Ectodermal cell (in vitro differentiated cells): ENCODE measurements around the gene MARCHF9.
"Not testable (repeated sequence)": the region's sequence is repeated elsewhere in the genome, so short reads cannot be mapped to it uniquely, and the experiment has no call there.

Experiments used
- H3K27ac ChIP-seq: 2 replicates; pipeline ENCODE4 v1.7.0; 2013; ENCODE audit warnings: mild to moderate bottlenecking, low read depth, low read length; ENCODE audit not compliant: insufficient read depth, poor library complexity, severe bottlenecking
- H3K27me3 ChIP-seq: 2 replicates; pipeline ENCODE4 v1.7.0; 2013; ENCODE audit warnings: mild to moderate bottlenecking, low read length; ENCODE audit not compliant: insufficient read depth, control insufficient read depth, poor library complexity, severe bottlenecking
- H3K36me3 ChIP-seq: one replicate; pipeline ENCODE4 v1.7.0; 2013; ENCODE audit warnings: low read length; ENCODE audit not compliant: control insufficient read depth, insufficient read depth
- H3K4me1 ChIP-seq: one replicate; pipeline ENCODE4 v1.7.0; 2013; ENCODE audit warnings: low read length; ENCODE audit not compliant: control insufficient read depth, insufficient read depth
- H3K4me3 ChIP-seq: 2 replicates; pipeline ENCODE4 v1.7.0; 2013; ENCODE audit warnings: low read depth, low read length, control low read depth; ENCODE audit not compliant: insufficient read depth
- H3K9me3 ChIP-seq: 2 replicates; pipeline ENCODE4 v1.7.0; 2013; ENCODE audit warnings: mild to moderate bottlenecking, low read length, moderate library complexity; ENCODE audit not compliant: control insufficient read depth
- WGBS, 2 experiments: methylation state at CpG; one replicate each; pipeline ENCODE4 v1.1.7; 2013; ENCODE audit warnings: missing lambda C conversion rate in 2 of 2; 5-methylcytosine and 5-hydroxymethylcytosine counted together

Gene MARCHF9

DNA sequence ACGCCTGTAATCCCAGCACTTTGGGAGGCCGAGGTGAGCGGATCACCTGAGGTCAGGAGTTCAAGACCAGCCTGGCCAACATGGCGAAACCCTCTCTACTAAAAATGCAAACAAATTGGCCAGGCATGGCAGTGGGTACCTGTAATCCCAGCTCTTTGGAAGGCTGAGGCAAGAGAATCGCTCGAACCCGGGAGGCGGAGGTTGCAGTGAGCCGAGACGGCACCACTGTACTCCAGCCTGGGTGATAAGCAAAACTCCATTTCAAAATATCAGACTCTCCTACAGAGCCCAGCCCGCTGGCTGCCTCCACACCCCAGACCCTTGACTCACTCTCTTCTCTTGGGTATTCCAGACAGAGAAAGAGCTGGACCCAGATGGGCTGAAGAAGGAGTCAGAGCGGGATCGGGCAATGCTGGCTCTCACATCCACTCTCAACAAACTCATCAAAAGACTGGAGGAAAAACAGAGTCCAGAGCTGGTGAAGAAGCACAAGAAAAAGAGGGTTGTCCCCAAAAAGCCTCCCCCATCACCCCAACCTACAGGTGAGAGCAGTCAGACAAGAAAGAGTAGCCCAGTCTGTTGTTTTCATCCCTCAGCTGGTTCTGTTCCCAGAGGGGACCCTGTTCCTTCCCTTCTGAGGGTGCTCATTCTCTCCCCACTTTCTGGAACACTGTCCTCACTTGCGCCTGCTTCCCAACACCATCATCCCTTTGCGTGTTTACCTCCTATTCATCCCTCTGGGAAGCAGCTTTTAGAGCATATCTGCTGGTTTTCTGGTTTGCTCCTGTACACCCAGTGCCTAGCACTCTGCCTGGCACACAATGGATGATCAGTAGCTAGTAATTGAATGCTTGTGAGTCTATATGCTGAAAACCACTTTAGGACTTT is 36.0 kb upstream of the MARCHF9 start:
- no peak overlapping the region for H3K27ac ChIP-seq
- 92 to 94% methylated on average over 15 of the region's 15 CpGs for WGBS, 2 experiments
- no peaks in the 10 kb centered on the region for H3K9me3 ChIP-seq
- no peak overlapping the region for H3K4me3 ChIP-seq
- H3K4me1 ChIP-seq, result no peaks in the 10 kb centered on the region
- H3K36me3 ChIP-seq, result peaks cover 16% of the 10 kb centered on the region
- H3K27me3 ChIP-seq, result peaks cover 8% of the 10 kb centered on the region

DNA sequence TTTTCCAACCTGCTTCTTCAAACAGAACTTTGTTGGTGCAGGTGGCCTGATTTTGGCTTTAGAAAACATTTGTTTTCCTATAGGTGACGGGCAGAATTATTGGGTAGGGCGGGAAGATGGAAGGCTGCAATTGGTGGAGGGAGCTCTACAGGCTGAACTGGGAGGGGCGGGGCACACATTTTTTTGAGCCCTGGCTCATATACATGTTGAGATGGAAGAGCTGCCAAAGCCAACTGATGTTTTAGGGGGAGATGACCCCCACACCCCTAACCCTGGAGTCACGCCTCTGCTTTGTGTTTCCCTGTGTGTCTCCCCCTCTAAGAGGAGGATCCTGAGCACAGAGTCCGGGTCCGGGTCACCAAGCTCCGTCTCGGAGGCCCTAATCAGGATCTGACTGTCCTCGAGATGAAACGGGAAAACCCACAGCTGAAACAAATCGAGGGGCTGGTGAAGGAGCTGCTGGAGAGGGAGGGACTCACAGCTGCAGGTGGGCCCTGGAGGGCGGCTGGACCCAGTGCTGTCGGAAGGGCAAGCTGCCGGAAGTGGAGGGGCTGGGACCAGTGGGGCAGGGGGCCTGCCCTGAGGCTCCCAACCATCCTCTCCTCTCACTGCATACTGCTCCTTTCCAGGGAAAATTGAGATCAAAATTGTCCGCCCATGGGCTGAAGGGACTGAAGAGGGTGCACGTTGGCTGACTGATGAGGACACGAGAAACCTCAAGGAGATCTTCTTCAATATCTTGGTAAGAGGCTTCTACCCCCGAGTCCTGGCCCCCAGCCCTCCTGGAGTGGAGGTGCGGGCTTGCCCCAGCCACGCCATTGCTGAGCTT is 34.9 kb upstream of the MARCHF9 start:
- peaks cover 16% of the 10 kb centered on the region for H3K36me3 ChIP-seq
- WGBS, 2 experiments, result 94% methylated on average over 20 of the region's 20 CpGs
- no peak overlapping the region for H3K27ac ChIP-seq
- no peak overlapping the region for H3K4me3 ChIP-seq
- no peaks in the 10 kb centered on the region for H3K4me1 ChIP-seq
- H3K27me3 ChIP-seq, result peaks cover 19% of the 10 kb centered on the region
- H3K9me3 ChIP-seq, result no peaks in the 10 kb centered on the region

DNA sequence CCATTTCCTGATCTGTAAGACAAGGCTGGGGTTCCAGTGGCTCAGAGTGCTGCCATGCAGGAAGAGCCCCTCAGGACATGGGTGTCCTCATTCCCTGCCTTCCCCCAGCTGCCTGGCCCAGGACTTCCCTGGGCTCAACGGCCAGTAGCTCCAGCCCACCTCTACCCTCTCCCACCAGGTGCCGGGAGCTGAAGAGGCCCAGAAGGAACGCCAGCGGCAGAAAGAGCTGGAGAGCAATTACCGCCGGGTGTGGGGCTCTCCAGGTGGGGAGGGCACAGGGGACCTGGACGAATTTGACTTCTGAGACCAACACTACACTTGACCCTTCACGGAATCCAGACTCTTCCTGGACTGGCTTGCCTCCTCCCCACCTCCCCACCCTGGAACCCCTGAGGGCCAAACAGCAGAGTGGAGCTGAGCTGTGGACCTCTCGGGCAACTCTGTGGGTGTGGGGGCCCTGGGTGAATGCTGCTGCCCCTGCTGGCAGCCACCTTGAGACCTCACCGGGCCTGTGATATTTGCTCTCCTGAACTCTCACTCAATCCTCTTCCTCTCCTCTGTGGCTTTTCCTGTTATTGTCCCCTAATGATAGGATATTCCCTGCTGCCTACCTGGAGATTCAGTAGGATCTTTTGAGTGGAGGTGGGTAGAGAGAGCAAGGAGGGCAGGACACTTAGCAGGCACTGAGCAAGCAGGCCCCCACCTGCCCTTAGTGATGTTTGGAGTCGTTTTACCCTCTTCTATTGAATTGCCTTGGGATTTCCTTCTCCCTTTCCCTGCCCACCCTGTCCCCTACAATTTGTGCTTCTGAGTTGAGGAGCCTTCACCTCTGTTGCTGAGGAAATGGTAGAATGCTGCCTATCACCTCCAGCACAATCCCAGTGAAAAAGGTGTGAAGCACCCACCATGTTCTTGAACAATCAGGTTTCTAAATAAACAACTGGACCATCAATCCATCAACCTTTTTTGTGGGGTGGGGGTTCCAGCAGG is 34.0 kb upstream of the MARCHF9 start:
- no peaks in the 10 kb centered on the region for H3K9me3 ChIP-seq
- H3K27ac ChIP-seq, result no peak overlapping the region
- no peaks in the 10 kb centered on the region for H3K4me1 ChIP-seq
- H3K4me3 ChIP-seq, result no peak overlapping the region
- peaks cover 16% of the 10 kb centered on the region for H3K36me3 ChIP-seq
- WGBS, 2 experiments, result 90 to 93% methylated on average over 11 of the region's 11 CpGs
- peaks cover 27% of the 10 kb centered on the region for H3K27me3 ChIP-seq

DNA sequence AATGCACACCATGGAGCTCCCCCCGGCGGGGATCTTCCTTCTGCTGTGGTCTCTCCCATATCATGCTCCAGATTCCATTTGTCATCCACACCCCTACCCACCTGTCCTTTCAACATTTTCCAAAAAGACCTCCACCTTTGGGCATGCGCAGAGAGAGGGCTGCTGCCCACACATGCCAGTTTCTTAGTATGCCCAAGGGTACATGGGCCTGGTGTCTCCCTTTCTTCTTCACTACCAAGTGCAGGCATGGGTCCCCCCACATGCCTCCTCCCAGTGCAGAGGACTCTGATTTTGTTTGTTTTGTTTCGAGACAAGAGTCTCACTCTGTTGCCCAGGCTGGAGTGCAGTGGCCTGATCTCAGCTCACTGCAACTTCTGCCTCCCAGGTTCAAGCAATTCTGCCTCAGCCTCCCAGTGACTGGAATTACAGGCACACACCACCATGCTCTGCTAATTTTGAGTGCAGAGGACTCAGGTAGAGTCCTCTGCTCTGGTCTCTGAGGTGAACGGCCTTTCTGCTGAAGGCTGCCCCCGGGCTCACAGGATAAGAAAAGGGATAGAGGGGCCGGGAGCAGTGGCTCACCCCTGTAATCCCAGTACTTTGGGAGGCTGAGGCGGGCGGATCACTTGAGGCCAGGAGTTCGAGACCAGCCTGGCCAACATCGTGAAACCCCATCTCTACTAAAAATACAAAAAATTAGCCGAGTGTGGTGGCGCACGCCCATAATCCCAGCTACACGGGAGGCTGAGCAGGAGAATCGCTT is 32.9 kb upstream of the MARCHF9 start:
- WGBS, 2 experiments, result 91 to 94% methylated on average over 16 of the region's 16 CpGs
- not testable (repeated sequence) for H3K9me3 ChIP-seq

DNA sequence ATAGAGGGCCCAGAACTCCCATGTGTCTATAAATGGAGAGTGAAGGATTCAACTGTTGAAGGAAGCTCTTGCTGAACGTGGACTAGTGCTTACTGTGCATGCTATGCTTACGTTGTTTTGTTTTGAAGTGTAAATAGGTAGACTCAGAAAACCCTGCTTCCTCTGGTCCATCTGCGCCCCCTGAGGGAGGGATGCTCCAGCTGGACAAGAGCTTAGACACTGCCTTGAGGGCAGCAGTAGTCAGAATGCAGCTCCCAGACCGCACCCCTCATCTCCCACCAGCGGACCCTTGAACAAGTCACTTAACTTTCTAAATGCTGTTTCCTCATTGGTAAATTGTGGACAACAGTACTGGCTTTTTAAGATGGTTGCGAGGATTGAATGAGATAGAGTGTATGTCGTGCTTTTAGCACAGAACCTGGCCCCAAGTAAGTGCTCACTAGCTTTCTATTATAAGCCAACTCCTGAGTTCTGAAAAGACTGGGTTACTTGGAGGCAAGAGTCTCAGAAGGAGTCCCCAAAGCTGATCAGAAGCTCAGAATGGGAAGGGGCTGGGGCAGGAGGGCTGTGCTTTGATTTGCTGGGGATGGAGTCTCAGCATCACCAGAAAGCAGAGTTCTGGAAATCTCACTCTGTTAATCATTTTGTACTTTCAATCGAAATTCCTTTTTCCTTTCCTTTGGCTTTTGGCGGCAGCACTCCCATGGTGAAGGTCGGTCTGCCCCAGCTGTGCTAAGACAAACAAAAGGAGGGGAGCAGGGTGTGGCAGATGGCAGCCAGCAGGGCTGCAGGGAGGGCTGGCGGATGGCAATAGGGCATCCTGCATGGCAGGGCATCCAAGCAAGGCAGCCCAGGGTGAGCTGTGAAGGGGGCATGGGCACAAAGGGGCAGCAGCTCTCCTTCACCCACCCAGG is 31.9 kb upstream of the MARCHF9 start:
- Histone ChIP-seq H3K9me3 (no peaks in the 10 kb centered on the region), H3K4me1 (no peaks in the 10 kb centered on the region), H3K27me3 (peaks cover 48% of the 10 kb centered on the region), H3K36me3 (peaks cover 12% of the 10 kb centered on the region), H3K4me3 (no peak overlapping the region), H3K27ac (no peak overlapping the region)
- WGBS, 2 experiments, result 67 to 69% methylated on average over 11 of the region's 11 CpGs

More for the DNA sequence above, 32.9 kb upstream of the MARCHF9 start:
- Histone ChIP-seq H3K27me3 (peaks cover 38% of the 10 kb centered on the region), H3K36me3 (peaks cover 16% of the 10 kb centered on the region)
- H3K4me1 ChIP-seq, H3K4me3 ChIP-seq, H3K27ac ChIP-seq: not testable (repeated sequence)

DNA sequence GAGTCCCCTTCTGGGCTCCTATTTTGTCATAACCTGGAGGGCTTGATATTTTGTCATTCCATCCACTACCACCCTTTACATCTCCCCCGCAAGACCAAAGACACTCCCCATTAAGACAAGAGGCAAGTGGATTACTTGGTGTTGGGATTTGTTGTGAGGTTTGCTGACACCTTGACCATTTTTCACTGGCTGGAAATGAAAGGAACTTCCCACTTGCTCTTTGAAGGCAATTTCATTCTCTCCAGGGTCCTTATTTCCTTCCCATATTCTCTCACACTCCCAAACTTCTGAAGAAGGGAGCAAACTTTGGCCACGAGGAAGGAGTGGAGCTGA is 31.3 kb upstream of the MARCHF9 start:
- no peaks in the 10 kb centered on the region for H3K9me3 ChIP-seq
- peaks cover 5% of the 10 kb centered on the region for H3K36me3 ChIP-seq
- no peak overlapping the region for H3K27ac ChIP-seq
- H3K4me3 ChIP-seq, result no peak overlapping the region
- peaks cover 54% of the 10 kb centered on the region for H3K27me3 ChIP-seq
- no peaks in the 10 kb centered on the region for H3K4me1 ChIP-seq
- WGBS, 2 experiments, result 84 to 100% methylated on average over 1 of the region's 2 CpGs

DNA sequence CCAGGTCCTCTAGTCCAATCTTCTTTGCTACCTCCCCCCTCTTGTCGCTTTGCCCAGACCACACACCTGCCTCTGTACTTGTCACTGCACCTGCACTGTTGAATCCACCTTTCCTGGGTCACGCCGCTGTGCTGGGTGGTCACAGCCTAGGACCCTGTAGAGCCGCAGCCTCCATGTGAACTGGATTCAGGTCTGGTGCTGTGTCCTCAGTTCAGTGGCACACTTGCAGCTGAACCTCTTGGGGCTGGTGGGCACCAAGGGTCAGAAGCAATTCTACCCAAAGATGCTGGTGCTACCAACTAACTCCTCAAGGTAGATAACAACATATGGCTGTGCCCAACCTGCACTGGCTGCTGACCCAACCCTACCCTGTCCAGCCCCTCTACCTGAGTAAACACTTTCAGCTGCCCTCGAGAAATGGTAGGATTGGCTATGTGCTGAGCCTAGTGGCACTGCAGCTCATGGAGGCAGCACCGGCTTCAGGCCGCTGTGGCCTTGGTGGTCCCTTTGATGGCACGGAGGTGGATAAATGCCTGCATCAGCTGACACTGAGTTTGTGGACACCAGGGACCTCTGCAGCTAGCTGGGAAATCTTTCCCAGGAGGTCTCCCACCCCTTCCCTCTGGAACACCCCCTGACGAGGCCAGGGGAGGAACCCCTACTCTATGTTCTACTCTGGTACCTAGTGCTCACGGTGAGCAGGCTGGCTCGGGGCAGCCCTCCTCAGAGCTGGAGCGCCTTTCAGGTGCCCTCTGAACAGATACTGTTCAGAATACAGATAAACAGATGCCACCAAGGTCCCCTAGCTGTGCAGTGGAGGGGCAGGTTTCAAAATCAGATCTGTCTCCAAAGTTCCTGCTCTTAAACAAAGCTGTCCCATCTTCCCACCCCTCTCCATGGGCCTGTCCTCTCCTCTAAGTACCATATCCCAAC is 30.6 kb upstream of the MARCHF9 start:
- H3K27ac ChIP-seq, result no peak overlapping the region
- H3K9me3 ChIP-seq, result no peaks in the 10 kb centered on the region
- no peaks in the 10 kb centered on the region for H3K4me1 ChIP-seq
- peaks cover 4% of the 10 kb centered on the region for H3K36me3 ChIP-seq
- 83 to 87% methylated on average over 12 of the region's 12 CpGs for WGBS, 2 experiments
- no peak overlapping the region for H3K4me3 ChIP-seq
- H3K27me3 ChIP-seq, result peaks cover 61% of the 10 kb centered on the region
